ENCODE data around the gene ISY1.

- TF ChIP-seq CTCF (IDR thresholded peaks at IDR 0.05) (no peak), POLR2A (IDR thresholded peaks at IDR 0.05) (no peak)
Measured at GRCh38 chr3:129207479-129207878, 46.6 kb upstream of the ISY1 start.
